LNCaP clone FGC (cell line): ENCODE measurements around the gene MXRA5.
"Not testable (repeated sequence)": the region's sequence is repeated elsewhere in the genome, so short reads cannot be mapped to it uniquely, and the experiment has no call there.

Source experiments
- DNase-seq: peaks from one replicate; pipeline ENCODE4 v3.0.0-alpha.2; 2011; ENCODE audit warnings: low read depth
- H3K4me3 ChIP-seq: 2 replicates; pipeline ENCODE4 v1.5.1; 2011; ENCODE audit warnings: mild to moderate bottlenecking, low read depth, low read length, control low read depth
- CTCF ChIP-seq: IDR thresholded peaks from 2 replicates; pipeline ENCODE4 v1.5.1; 2012; ENCODE audit warnings: mild to moderate bottlenecking; ENCODE audit not compliant: control insufficient read depth, insufficient read depth; ENCODE audit errors: extremely low read depth

Gene MXRA5

GRCh38 chrX:3362956-3363355 lies 16.5 kb upstream of the MXRA5 start:
- no peak overlapping the region for H3K4me3 ChIP-seq
- no peak for DNase-seq
- no peak for TF ChIP-seq CTCF

GRCh38 chrX:3360881-3361280 lies 14.4 kb upstream of the MXRA5 start:
- H3K4me3 ChIP-seq: no peak overlapping the region
- no peak for DNase-seq
- TF ChIP-seq CTCF: no peak

GRCh38 chrX:3352741-3353140 lies 6.3 kb upstream of the MXRA5 start:
- DNase-seq, H3K4me3 ChIP-seq: not testable (repeated sequence)

DNA sequence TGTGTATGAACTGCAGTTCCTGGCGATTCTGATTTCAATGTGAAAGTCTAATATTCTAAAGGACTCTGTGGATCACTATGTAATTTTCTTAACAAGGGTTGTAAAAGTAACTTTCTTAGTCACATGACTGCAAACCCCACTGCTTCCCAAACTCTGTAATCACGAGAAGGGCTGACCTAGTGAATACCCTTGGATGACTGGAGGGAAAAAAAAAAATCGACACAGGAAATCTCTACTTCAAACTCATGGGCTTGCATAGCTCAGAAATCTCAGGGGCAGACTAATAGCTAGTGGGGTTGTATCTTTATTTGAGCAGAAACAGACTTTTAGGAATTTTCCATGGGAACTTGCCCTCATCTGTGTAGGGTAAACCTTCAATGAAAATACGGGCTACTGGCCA lies 4.8 kb upstream of the MXRA5 start:
- TF ChIP-seq CTCF: no peak
- no peak for DNase-seq
- H3K4me3 ChIP-seq: no peak overlapping the region

GRCh38 chrX:3348191-3348590 lies 1.7 kb upstream of the MXRA5 start:
- H3K4me3 ChIP-seq: no peak overlapping the region
- no peak for TF ChIP-seq CTCF
- DNase-seq: no peak

DNA sequence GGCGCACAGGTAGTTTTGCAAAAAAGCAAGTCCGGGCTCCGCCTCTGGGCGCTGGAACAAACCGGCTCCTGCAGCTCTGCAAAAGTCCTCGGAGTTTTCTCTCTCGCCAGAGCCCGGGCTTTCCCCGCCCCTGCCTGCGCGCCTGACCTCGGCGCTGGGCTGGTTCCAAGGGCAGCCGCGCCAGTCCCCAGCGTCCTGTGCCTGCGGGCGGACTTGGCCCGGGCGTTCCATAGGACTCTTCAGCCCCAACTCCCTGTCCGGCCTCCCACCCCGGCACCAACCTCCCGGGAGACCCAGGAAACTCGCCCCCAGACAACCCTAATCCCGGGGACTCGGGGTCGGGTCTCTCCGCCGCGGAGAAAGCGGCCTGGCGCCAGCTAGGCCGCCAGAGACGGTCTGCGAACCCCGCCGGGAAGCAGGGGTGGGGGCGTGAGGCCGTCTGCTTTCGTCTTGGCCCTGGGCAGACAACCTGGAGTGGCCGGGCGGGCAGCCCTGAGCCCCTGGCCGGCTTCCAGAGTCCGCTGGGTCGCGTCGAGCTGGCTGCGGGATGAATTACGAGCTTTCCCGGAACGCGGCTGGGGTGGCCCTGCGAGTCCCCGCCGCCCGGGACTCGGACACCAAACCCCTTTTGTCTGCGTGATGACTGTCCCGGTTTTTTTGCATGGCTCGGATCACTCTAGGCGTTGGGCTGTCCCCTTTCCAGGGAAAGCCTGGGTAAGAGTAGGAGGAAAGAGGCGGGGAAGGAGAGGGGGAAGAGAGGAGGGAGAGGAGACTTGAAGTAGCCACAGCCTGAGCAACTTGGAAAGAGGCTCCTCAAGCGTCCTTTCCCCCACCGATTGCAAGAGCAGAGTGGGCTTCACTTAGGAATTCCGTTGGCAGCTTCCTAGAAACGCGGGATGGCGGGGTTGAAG lies 916 bp downstream of the MXRA5 start:
- TF ChIP-seq CTCF: no peak
- DNase-seq: no peak

DNA sequence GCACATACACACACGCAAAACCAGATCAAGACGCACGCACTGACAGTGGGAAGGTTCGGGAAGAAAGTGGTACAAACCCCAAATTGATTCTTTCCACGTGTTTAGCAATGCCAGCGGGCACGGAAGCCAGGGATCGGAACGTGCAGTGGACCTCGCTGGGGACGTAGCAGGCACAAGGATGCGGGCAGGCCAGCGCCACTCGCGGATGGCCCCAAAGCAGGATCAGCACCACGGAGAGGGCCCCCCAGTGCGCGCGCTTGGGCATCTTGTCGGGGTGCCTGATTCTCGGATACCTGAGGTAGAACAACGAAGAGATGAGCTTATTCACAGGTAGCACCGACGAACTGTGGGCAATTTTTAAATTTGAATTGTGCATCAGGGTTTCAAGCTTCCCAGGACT lies 2.9 kb downstream of the MXRA5 start:
- H3K4me3 ChIP-seq: not testable (repeated sequence)

More for the DNA sequence above, 916 bp downstream of the MXRA5 start:
- no peak overlapping the region for H3K4me3 ChIP-seq

DNA sequence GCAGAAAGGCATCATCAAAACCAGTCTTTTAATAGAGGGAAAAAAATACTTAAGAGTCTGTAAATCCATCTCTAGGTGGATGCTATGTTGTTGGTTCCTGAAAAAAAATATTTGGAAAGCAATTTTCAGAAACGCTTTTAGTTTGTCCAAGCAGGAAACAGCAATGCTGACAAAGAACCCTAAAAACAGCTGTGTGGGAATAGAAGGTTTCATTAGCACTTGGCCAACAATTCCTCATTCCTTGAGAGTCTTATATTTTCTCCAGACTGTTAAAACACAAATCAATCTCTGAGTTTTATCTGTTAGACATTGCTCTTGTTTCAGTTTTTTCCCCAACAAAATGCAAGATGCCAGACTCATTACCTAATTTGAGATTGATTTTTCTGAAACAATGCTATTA lies 6.4 kb downstream of the MXRA5 start:
- TF ChIP-seq CTCF: no peak
- no peak overlapping the region for H3K4me3 ChIP-seq
- DNase-seq: no peak

More for the DNA sequence above, 2.9 kb downstream of the MXRA5 start:
- not testable (repeated sequence) for DNase-seq
